Measurements from ENCODE around the gene RASA4. TPM values are rescaled to one million over a fixed set of nuclear protein-coding genes. Genes with fewer than 3 reads are reported as not detected.
"Not testable (repeated sequence)": the region's sequence is repeated elsewhere in the genome, so short reads cannot be mapped to it uniquely, and the experiment has no call there.

Gene RASA4

DNA sequence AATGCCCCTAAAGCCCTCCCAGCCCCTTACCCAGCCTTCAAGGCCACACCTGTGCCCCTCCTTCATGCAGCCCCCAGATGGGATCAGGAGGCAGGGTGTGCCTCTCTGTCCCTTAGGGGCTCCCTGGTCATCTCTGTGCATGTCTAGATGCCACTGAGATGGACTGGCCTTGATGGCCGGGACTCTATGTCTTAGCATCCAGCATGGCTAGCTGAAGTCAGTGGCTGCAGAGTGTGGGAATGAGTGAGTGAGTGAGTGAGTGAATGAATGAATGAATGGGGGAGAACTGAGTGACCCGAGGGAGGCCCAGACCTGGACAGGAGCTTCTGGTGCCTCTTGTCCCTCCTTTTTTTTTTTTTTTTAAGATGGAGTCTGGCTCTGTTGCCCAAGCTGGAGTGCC, 84.4 kb downstream of the RASA4 start:
- not testable (repeated sequence) for H3K9ac ChIP-seq (ENCODE audit: low read depth, low read length); H3K4me3 ChIP-seq (ENCODE audit: low read length); H3K4me1 ChIP-seq (ENCODE audit: control insufficient read depth, insufficient read depth, low read length); H3K9me3 ChIP-seq (replicated peaks; ENCODE audit: low read length); H3K4me2 ChIP-seq (ENCODE audit: low read length); H3K36me3 ChIP-seq (ENCODE audit: insufficient read depth, low read length); H3K27me3 ChIP-seq (ENCODE audit: control insufficient read depth, insufficient read depth, low read length)

DNA sequence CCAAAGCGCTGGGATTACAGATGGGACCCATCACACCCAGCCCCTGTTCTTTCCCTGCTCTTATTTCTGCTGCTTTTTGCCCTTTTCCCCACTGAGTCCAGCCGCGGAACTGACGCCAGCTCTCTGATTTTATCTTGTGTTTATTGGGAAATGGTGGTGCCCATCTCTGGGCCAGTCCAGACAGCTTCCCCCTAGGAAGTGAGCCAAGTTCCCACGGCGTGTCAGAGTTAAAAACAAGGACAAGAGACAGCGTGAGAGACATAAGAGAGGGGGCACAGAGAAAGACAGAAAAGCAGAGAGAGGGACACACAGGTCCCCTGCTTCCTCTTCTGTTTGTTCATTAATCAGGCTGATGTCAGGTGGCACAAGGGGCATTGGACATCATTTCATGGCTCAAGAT, 85.0 kb downstream of the RASA4 start:
- not testable (repeated sequence) for H3K9ac ChIP-seq (ENCODE audit: low read depth, low read length); H3K4me2 ChIP-seq (ENCODE audit: low read length); H3K4me1 ChIP-seq (ENCODE audit: control insufficient read depth, insufficient read depth, low read length); H3K27me3 ChIP-seq (ENCODE audit: control insufficient read depth, insufficient read depth, low read length); H3K36me3 ChIP-seq (ENCODE audit: insufficient read depth, low read length); H3K4me3 ChIP-seq (ENCODE audit: low read length); H3K9me3 ChIP-seq (replicated peaks; ENCODE audit: low read length)

- not testable (repeated sequence) for H3K9me3 ChIP-seq (replicated peaks; ENCODE audit: low read length); H3K9ac ChIP-seq (ENCODE audit: low read depth, low read length); H3K4me3 ChIP-seq (ENCODE audit: low read length); H3K36me3 ChIP-seq (ENCODE audit: insufficient read depth, low read length); H3K4me1 ChIP-seq (ENCODE audit: control insufficient read depth, insufficient read depth, low read length); H3K27me3 ChIP-seq (ENCODE audit: control insufficient read depth, insufficient read depth, low read length); H3K4me2 ChIP-seq (ENCODE audit: low read length)
Observed at GRCh38 chr7:102527822-102528793, 88.4 kb downstream of the RASA4 start.

- H3K27me3 ChIP-seq (ENCODE audit: control insufficient read depth, insufficient read depth, low read length); H3K4me3 ChIP-seq (ENCODE audit: low read length); H3K9ac ChIP-seq (ENCODE audit: low read depth, low read length); H3K4me1 ChIP-seq (ENCODE audit: control insufficient read depth, insufficient read depth, low read length); H3K36me3 ChIP-seq (ENCODE audit: insufficient read depth, low read length); H3K4me2 ChIP-seq (ENCODE audit: low read length); H3K9me3 ChIP-seq (replicated peaks; ENCODE audit: low read length): not testable (repeated sequence)
Observed at GRCh38 chr7:102527182-102527581, 89.4 kb downstream of the RASA4 start.

DNA sequence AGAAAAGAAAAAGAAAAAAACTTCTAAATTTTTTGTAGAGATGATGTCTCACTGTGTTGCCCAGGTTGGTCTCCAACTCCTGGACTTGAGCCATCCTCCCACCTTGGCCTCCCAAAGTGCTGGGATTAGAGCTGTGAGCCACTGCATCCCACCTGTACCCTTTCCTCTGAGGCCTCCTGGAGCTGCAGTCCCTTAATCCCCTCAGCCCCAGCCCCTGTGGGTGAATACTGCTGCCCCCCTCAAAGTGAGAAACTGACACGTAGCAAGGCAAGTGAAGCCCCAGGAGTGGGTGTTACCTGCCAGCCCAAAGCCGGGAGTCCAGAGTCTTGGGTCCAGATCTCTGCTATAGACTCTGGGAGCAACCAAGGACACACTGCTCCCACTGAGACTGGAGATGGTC, 91.8 kb downstream of the RASA4 start:
- H3K9me3 ChIP-seq (replicated peaks; ENCODE audit: low read length); H3K9ac ChIP-seq (ENCODE audit: low read depth, low read length); H3K4me3 ChIP-seq (ENCODE audit: low read length); H3K36me3 ChIP-seq (ENCODE audit: insufficient read depth, low read length); H3K4me1 ChIP-seq (ENCODE audit: control insufficient read depth, insufficient read depth, low read length); H3K27me3 ChIP-seq (ENCODE audit: control insufficient read depth, insufficient read depth, low read length); H3K4me2 ChIP-seq (ENCODE audit: low read length): not testable (repeated sequence)

Small RNA genes within 50 kb of the gene (small RNA-seq; reads per million reads assigned to genes)
- gene UPK3BL1: not detected

Measured in skeletal muscle satellite cell (primary cell).